Measurements from ENCODE around the gene SMG5.
"Not testable (repeated sequence)": the region's sequence is repeated elsewhere in the genome, so short reads cannot be mapped to it uniquely, and the experiment has no call there.

SMG5 gene

GRCh38 chr1:156244712-156245111 is 37.9 kb downstream of the SMG5 start:
- DNase-seq: no peak

GRCh38 chr1:156244126-156244525 is 38.5 kb downstream of the SMG5 start:
- DNase-seq: no peak

DNA sequence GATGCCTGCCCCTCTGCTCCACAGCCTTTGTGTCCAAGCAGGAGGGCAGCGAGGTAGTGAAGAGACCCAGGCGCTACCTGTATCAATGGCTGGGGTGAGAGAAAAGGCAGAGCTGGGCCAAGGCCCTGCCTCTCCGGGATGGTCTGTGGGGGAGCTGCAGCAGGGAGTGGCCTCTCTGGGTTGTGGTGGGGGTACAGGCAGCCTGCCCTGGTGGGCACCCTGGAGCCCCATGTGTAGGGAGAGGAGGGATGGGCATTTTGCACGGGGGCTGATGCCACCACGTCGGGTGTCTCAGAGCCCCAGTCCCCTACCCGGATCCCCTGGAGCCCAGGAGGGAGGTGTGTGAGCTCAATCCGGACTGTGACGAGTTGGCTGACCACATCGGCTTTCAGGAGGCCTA is 39.9 kb downstream of the SMG5 start:
- no peak for DNase-seq

DNA sequence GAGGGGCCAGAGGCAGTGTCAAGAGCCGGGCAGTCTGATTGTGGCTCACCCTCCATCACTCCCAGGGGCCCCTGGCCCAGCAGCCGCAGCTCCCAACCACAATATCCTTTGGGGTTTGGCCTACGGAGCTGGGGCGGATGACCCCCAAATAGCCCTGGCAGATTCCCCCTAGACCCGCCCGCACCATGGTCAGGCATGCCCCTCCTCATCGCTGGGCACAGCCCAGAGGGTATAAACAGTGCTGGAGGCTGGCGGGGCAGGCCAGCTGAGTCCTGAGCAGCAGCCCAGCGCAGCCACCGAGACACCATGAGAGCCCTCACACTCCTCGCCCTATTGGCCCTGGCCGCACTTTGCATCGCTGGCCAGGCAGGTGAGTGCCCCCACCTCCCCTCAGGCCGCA is 40.7 kb downstream of the SMG5 start, which contains the start of gene BGLAP:
BGLAP (plus strand) TSS at position 259 of the 400 bp plus-strand sequence; CDS start at position 307, 48 bp downstream.
- DNase-seq: no peak

GRCh38 chr1:156241311-156241811 is 41.3 kb downstream of the SMG5 start:
- DNase-seq: no peak

DNA sequence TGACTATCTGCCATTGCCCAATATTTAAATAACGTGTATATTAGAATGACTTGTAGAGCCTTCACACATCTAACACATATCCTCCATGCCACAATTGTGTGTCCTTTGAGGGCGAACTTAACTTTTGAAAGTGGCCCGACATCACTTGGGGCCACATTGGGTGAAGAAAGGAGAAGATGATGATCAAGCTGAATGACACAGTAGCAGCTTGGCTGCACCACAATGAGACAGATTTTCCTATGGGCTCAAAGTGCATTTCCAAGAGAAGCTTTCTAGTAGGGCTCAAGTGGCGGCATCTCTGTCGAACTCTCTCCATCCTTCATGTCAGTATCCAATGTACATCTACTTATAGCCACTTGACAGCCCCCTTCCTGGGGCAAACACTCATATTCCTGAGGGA is 44.4 kb downstream of the SMG5 start:
- no peak for DNase-seq

DNA sequence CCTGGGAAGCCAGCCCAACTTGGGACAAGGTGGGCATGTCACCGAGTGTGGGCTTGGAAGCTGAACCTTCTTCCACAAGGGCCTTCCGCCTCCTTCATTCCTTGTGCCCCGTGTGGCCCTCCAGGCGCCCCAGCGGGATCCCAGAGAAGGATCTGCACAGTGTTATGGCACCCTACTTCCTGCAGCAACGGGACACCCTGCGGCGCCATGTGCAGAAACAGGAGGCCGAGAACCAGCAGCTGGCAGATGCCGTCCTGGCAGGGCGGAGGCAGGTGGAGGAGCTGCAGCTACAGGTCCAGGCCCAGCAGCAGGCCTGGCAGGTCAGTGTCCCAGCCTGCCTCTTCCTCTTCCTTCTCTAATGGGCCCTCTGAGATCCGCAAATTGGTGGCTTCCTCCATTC is 46.5 kb downstream of the SMG5 start:
- DNase-seq: no peak

GRCh38 chr1:156233426-156234127 is 49.0 kb downstream of the SMG5 start:
- DNase-seq: no peak

- no peak for DNase-seq
Observed at GRCh38 chr1:156232201-156232894, 50.3 kb downstream of the SMG5 start.

GRCh38 chr1:156230473-156230837 is 52.2 kb downstream of the SMG5 start:
- DNase-seq: no peak

- DNase-seq: no peak
Observed at GRCh38 chr1:156229809-156230472, 52.7 kb downstream of the SMG5 start.

DNA sequence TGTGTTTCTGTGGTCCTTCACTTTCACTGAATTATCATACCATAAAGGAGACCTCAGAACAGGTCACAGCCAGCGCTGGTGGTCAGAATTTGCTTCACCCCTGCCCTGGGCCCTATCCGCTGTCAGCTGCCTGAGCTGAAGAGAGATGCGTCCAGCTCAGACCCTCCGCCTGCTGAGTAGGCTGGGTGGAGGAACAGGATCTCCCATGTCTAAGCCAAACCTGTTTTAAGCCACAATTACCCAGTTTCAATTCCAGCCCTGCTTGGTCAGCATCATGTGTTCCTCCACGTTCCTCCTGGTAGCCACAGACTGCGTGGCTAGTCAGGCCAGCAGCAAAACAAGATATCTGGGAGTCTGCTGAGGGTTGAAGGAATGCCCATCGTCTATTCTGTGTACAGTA is 54.1 kb downstream of the SMG5 start:
- DNase-seq: no peak

- no peak for DNase-seq
Observed at GRCh38 chr1:156226782-156227181, 55.8 kb downstream of the SMG5 start.

DNA sequence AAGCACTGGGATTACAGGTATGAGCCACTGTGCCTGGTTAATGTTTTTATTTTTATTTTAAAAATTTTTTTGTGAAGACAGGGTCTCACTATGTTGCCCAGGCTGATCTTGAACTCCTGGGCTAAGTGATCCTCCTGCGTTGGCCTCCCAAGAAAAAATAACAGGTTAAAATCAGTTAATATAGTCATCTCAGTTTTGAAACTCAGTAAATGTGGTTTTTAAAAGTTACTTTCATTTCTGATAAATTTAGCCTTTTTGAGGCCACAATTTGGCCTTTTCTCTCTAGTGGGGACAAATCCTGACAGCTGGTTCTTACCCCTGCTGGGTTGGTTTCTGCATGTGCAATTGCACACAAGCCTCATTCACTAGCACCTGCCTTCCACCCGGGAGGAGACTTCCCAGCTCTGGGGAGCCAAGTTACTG is 56.5 kb downstream of the SMG5 start:
- DNase-seq: no peak

GRCh38 chr1:156225677-156226014 is 57.0 kb downstream of the SMG5 start:
- no peak for DNase-seq

- no peak for DNase-seq
Observed at GRCh38 chr1:156221986-156222692, 60.5 kb downstream of the SMG5 start.

GRCh38 chr1:156220226-156220625 is 62.4 kb downstream of the SMG5 start:
- no peak for DNase-seq

- no peak for DNase-seq
Observed at GRCh38 chr1:156217871-156218270, 64.8 kb downstream of the SMG5 start.

GRCh38 chr1:156216361-156217086 is 66.1 kb downstream of the SMG5 start:
- DNase-seq: not testable (repeated sequence)

DNA sequence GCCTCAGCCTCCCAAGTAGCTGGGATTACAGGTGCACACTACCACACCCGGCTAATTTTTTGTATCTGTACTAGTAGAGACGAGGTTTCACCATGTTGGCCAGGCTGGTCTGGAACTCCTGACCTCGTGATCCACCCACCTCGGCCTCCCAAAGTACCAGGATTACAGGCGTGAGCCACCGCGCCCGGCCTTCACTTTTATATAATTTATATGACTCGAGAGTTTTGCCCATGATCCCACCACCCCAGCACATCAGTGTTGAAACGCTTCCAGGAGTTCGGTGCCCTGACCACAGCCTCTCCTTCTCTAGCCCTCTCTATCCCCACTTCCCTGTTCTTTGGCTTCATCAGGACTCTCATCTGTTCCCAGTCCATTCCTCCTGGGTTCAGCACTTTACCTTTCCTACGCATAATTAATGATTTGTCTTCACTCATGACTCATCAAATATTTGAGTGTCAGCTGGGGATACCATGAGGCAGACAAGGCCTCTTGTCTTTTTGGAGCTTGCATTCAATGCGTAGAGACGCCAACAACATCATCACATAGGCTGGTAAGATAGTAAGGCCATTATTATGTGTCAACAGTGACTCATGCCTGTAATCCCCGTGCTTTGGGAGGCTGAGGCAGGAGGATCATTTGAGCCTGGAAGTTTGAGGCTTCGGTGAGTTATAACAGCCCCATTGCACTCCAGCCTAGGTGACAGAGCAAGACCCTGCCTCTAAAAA is 68.4 kb downstream of the SMG5 start:
- no peak for DNase-seq

DNA sequence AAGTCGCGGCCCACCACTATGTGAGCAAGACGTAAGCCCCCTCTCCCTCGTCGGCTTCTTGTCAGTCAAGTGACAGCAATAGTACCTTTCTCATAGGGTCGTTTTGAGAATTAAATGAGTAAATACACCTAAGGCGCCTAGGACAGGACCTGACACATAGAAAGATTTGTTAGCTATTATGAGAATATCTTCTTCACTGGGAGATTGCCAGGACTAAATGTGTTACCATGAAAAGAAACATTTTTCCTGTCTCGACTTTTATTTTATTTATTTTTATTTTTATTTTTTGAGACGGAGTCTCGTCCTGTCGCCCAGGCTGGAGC is 69.0 kb downstream of the SMG5 start:
- DNase-seq: no peak
